ENCODE measurements around the gene PSD. TPM values are rescaled to one million over a fixed set of nuclear protein-coding genes. Genes with fewer than 3 reads are reported as not detected.

The PSD gene
- total and polyA plus RNA-seq, 9 of the 15 experiments (the other 6 are each of a cell fraction or from before 2014, with no cell fraction given): 0.11 to 1.7 (median 0.54) TPM; not detected in 2

GRCh38 chr10:102455893-102456471 is 37.4 kb upstream of the PSD start (continued):
- TF ChIP-seq PBX2 (CRISPR knock-in tag; IDR thresholded peaks at IDR 0.05; ENCODE audit: low read depth) (no peak), PBX2 (tag; conservative IDR thresholded peaks at IDR 0.05; ENCODE audit: low read depth) (no peak), NCOA2 (IDR thresholded peaks at IDR 0.05; ENCODE audit: partially characterized antibody in 2 of 2) (no peak), CBX8 (IDR thresholded peaks at IDR 0.05; ENCODE audit: borderline replicate concordance, extremely low read depth, low read depth, low read length, poor library complexity, severe bottlenecking) (no peak), ZNF551 (CRISPR knock-in tag; IDR thresholded peaks at IDR 0.05) (no peak), ZBTB40 (IDR thresholded peaks at IDR 0.05) (no peak), ZBTB40 (CRISPR knock-in tag; IDR thresholded peaks at IDR 0.05) (no peak), TCF15 (CRISPR knock-in tag; IDR thresholded peaks at IDR 0.05) (0 out of 2 replicates have a peak, but pooled peaks have one; percentile 33), RBBP5 (IDR thresholded peaks at IDR 0.05; ENCODE audit: borderline replicate concordance, insufficient read depth, low read length, poor library complexity, severe bottlenecking) (no peak), ZNF436 (CRISPR knock-in tag; IDR thresholded peaks at IDR 0.05) (no peak), ZNF431 (CRISPR knock-in tag; IDR thresholded peaks at IDR 0.05) (no peak), ATF7 (IDR thresholded peaks at IDR 0.05) (peak; percentile 91), SP1 (CRISPR knock-in tag; IDR thresholded peaks at IDR 0.05) (no peak), ID3 (CRISPR knock-in tag; IDR thresholded peaks at IDR 0.05) (no peak), ID3 (tag; IDR thresholded peaks at IDR 0.05) (peak; percentile 73)
